HepG2 (cell line): ENCODE measurements around the gene MBD5. TPM values are rescaled to one million over a fixed set of nuclear protein-coding genes. Genes with fewer than 3 reads are reported as not detected.
A peak's percentile ranks its signal among the peaks of the same experiment; 100 is the strongest.

Experiments
- ATAC-seq: fragments of 200-7000 bp; cut with Tn5 transposase; 3 replicates; pipeline ENCODE4 v1.9.1; 2020; ENCODE audit warnings: mild to moderate bottlenecking, moderate library complexity
- BruUV-seq: library from RNA; stranded (reverse); fragments of 400-500 nt; replicated peaks from 2 replicates; lab custom pipeline; 2021; lab: Mats Ljungman, UMichigan
- CTCF ChIA-PET: fragments of 300-600 bp; formaldehyde crosslinking; extraction: SDS; loops from one replicate; lab custom pipeline; 2021; ENCODE audit warnings: low total read pairs, inconsistent platforms, low intra/inter-chr PET ratio; lab: Yijun Ruan, JAX
- POLR2A ChIA-PET: fragments of 350-600 bp; sonication (Branson Sonifier 250); formaldehyde crosslinking; loops from one replicate; lab custom pipeline; 2020; ENCODE audit warnings: antibody characterized with exemption, inconsistent platforms; lab: Yijun Ruan, JAX
- DNase-seq: peaks from one replicate; pipeline ENCODE4 v3.0.0-alpha.2; 2015; ENCODE audit warnings: low spot score
- FAIRE-seq: peaks from 3 replicates; lab custom pipeline; 2011; peaks lifted over from hg19 to GRCh38; lab: Jason Lieb, UNC
- H2AFZ ChIP-seq: one replicate; pipeline ENCODE4 v1.6.1; 2011; ENCODE audit warnings: low read length, inconsistent platforms
- H3K27ac ChIP-seq: fragments of 300-600 bp; 3 replicates; pipeline ENCODE4 v1.8.0; 2011; ENCODE audit warnings: mixed run types, mild to moderate bottlenecking, mixed read lengths, low read length, inconsistent platforms; ENCODE audit not compliant: insufficient read depth; ENCODE audit errors: extremely low read length
- H3K27me3 ChIP-seq, 2 experiments: fragments of 200-600 bp in 1 of 2; 2 replicates in 1 of 2; 3 replicates in 1 of 2; pipeline versions ENCODE4 v1.6.0 to v1.8.0; 2011; ENCODE audit warnings: low read length in 2 of 2, mild to moderate bottlenecking in 2 of 2, moderate library complexity in 2 of 2, inconsistent platforms in 1 of 2; ENCODE audit not compliant: insufficient read depth in 2 of 2, control insufficient read depth in 1 of 2
- H3K36me3 ChIP-seq, 2 experiments: fragments of 200-600 bp in 1 of 2; replicated peaks in 1 of 2; 2 replicates in 1 of 2; 3 replicates in 1 of 2; pipeline versions ENCODE4 v1.5.1 to v1.8.0; 2011; ENCODE audit warnings: low read length in 2 of 2, inconsistent platforms in 1 of 2; ENCODE audit not compliant: insufficient read depth in 2 of 2, control insufficient read depth in 1 of 2
- H3K4me1 ChIP-seq: 2 replicates; pipeline ENCODE4 v1.5.1; 2012; ENCODE audit warnings: low read length, inconsistent platforms; ENCODE audit not compliant: insufficient read depth
- H3K4me2 ChIP-seq: 2 replicates; pipeline ENCODE4 v1.6.0; 2011; ENCODE audit warnings: low read depth, low read length, inconsistent platforms
- H3K4me3 ChIP-seq, 3 experiments: fragments of 200-600 bp in 1 of 3; sonication (generic), shearing (Covaris generic) in 1 of 3; replicated peaks in 1 of 3; 2 replicates each; pipeline ENCODE4 v1.5.1; 2011 to 2016; ENCODE audit warnings: low read length in 3 of 3, inconsistent platforms in 2 of 3, low read depth in 2 of 3, mild to moderate bottlenecking in 2 of 3, control low read depth in 1 of 3, mixed read lengths in 1 of 3; ENCODE audit not compliant: insufficient read depth in 1 of 3
- H3K79me2 ChIP-seq: one replicate; pipeline ENCODE4 v1.6.1; 2011; ENCODE audit warnings: low read length, inconsistent platforms; ENCODE audit not compliant: insufficient read depth
- H3K9ac ChIP-seq: 2 replicates; pipeline ENCODE4 v1.6.0; 2011; ENCODE audit warnings: mild to moderate bottlenecking, low read depth, low read length, inconsistent platforms; ENCODE audit not compliant: insufficient read depth
- H3K9me3 ChIP-seq: 2 replicates; pipeline ENCODE4 v1.5.1; 2012; ENCODE audit warnings: mild to moderate bottlenecking, low read length
- H4K20me1 ChIP-seq: 2 replicates; pipeline ENCODE4 v1.6.0; 2011; ENCODE audit warnings: inconsistent platforms, mild to moderate bottlenecking, low read length, moderate library complexity; ENCODE audit not compliant: insufficient read depth
- CCDC6 ChIP-seq: sonication (generic); formaldehyde crosslinking; IDR thresholded peaks from 2 replicates; pipeline ENCODE4 v1.8.1; 2022; ENCODE audit warnings: mild to moderate bottlenecking, missing genetic modification reagents, moderate library complexity
- EED ChIP-seq: sonication (generic); formaldehyde crosslinking; IDR thresholded peaks from 2 replicates; pipeline ENCODE4 v1.5.0; 2020; ENCODE audit warnings: mild to moderate bottlenecking, missing genetic modification reagents
- ISX ChIP-seq: sonication (generic); formaldehyde crosslinking; conservative IDR thresholded peaks from 2 replicates; pipeline ENCODE4 v1.5.0; 2020; ENCODE audit warnings: missing genetic modification reagents
- KAT7 ChIP-seq: IDR thresholded peaks from 2 replicates; pipeline ENCODE4 v1.6.1; 2018; ENCODE audit warnings: borderline replicate concordance, missing compliant biosample characterization
- NBN ChIP-seq: fragments of 450-650 bp; conservative IDR thresholded peaks from 2 replicates; pipeline ENCODE4 v1.6.1; 2017
- NR1H2 ChIP-seq: sonication (generic); formaldehyde crosslinking; IDR thresholded peaks from 2 replicates; pipeline ENCODE4 v1.8.1; 2022; ENCODE audit warnings: low read depth, missing genetic modification reagents, borderline replicate concordance
- PITX1 ChIP-seq: sonication (generic); formaldehyde crosslinking; IDR thresholded peaks from 2 replicates; pipeline ENCODE4 v1.5.1; 2020; ENCODE audit warnings: mild to moderate bottlenecking, missing genetic modification reagents
- YEATS2 ChIP-seq: sonication (generic); formaldehyde crosslinking; IDR thresholded peaks from 2 replicates; pipeline ENCODE4 v1.4.0; 2020; ENCODE audit warnings: missing genetic modification reagents, borderline replicate concordance
- ZFP36 ChIP-seq: fragments of 150-350 bp; IDR thresholded peaks from 2 replicates; pipeline ENCODE4 v1.6.1; 2018; ENCODE audit warnings: borderline replicate concordance, low read length, low read depth; ENCODE audit not compliant: partially characterized antibody
- ZNF276 ChIP-seq: sonication (generic); formaldehyde crosslinking; IDR thresholded peaks from 2 replicates; pipeline ENCODE4 v1.4.0; 2020; ENCODE audit warnings: mild to moderate bottlenecking, low read depth, missing genetic modification reagents
- ZNF605 ChIP-seq: sonication (generic); formaldehyde crosslinking; IDR thresholded peaks from 2 replicates; pipeline ENCODE4 v1.8.0; 2022; ENCODE audit warnings: mild to moderate bottlenecking, missing genetic modification reagents
- WGBS: methylation state at CpG from one replicate; pipeline ENCODE4 v1.1.6; 2017; ENCODE audit warnings: low lambda C conversion rate; 5-methylcytosine and 5-hydroxymethylcytosine counted together
- in situ Hi-C: cut with HindIII; loops from 2 replicates; pipeline ENCODE4 v1.10.0; 2017; ENCODE audit warnings: low pct_unique_long_range_greater_than_20kb; ENCODE audit not compliant: extremely low pct_ligation_motif_present
- intact Hi-C: fragments of 100-400 bp; cut with micrococcal nuclease; formaldehyde crosslinking; loops from one replicate; pipeline ENCODE4 v1.10.0; 2022; ENCODE audit not compliant: unreplicated experiment
- polyA plus RNA-seq, 8 experiments: library from polyadenylated mRNA; depleted of rRNA in 3 of 8; stranded (reverse) in 7 of 8; unstranded in 1 of 8; fragments of >200 nt; fragmentation: Illumina TruSeq in 4 of 8; extraction: Trizol in 4 of 8; gene quantifications; 2 replicates each; pipeline versions ENCODE4 v1.2.1 to v1.2.3, GENCODE V29; 2011 to 2016; ENCODE audit warnings: low read depth in 4 of 8, missing spikeins in 1 of 8, mixed read lengths in 1 of 8; ENCODE audit not compliant: insufficient read depth in 1 of 8
- total RNA-seq, 5 experiments: library from RNA; depleted of rRNA; stranded (reverse); fragments of >200 nt; fragmentation: Illumina TruSeq; extraction: Trizol; gene quantifications; 2 replicates each; pipeline ENCODE4 v1.2.3, GENCODE V29; 2016; ENCODE audit warnings: low read depth in 1 of 5

The MBD5 gene
- total and polyA plus RNA-seq, 2 of the 13 experiments (the other 11 are each of a cell fraction or from before 2014, with no cell fraction given) = 13.5 to 26.4 TPM

- no peaks in the 10 kb centered on the region for H3K4me1 ChIP-seq
- in situ Hi-C loops = no loop called here
- no peak for FAIRE-seq
- no peak for TF ChIP-seq YEATS2 (CRISPR knock-in tag)
- no peak for TF ChIP-seq KAT7 (CRISPR knock-in tag)
- TF ChIP-seq ZFP36 = no peak
- no peak for TF ChIP-seq NBN
- TF ChIP-seq NR1H2 (CRISPR knock-in tag) = no peak
- no peak for TF ChIP-seq EED (CRISPR knock-in tag)
- no peak for TF ChIP-seq ZNF605
- TF ChIP-seq ISX (CRISPR knock-in tag) = no peak
- no peak for TF ChIP-seq CCDC6
- no peak for TF ChIP-seq PITX1
- TF ChIP-seq ZNF276 = no peak
- H3K27ac ChIP-seq = no peak overlapping the region
- no peak overlapping the region for H3K4me2 ChIP-seq
- no peak overlapping the region for H3K9ac ChIP-seq
- no peak overlapping the region for H2AFZ ChIP-seq
- no peaks in the 10 kb centered on the region for H4K20me1 ChIP-seq
- WGBS = 50% methylated on average over 6 of the region's 8 CpGs
- H3K79me2 ChIP-seq = no peaks in the 10 kb centered on the region
- DNase-seq = no peak
- H3K4me3 ChIP-seq = no peak overlapping the region
- CTCF ChIA-PET = no interaction called here
- H3K27me3 ChIP-seq = peaks cover 1 to 76% of the 10 kb centered on the region in 2 experiments; a peak in 4 of 5 replicates
- no TSS peak for BruUV-seq
- ATAC-seq = peak; percentile 29
- POLR2A ChIA-PET = no interaction called here
- intact Hi-C loops = no loop called here
- H3K36me3 ChIP-seq = no peaks in the 10 kb centered on the region
- H3K9me3 ChIP-seq = no peaks in the 10 kb centered on the region
Measured at GRCh38 chr2:148540022-148540421, 519.1 kb downstream of the MBD5 start.
